ENCODE data around the gene ARL15.

The ARL15 gene

DNA sequence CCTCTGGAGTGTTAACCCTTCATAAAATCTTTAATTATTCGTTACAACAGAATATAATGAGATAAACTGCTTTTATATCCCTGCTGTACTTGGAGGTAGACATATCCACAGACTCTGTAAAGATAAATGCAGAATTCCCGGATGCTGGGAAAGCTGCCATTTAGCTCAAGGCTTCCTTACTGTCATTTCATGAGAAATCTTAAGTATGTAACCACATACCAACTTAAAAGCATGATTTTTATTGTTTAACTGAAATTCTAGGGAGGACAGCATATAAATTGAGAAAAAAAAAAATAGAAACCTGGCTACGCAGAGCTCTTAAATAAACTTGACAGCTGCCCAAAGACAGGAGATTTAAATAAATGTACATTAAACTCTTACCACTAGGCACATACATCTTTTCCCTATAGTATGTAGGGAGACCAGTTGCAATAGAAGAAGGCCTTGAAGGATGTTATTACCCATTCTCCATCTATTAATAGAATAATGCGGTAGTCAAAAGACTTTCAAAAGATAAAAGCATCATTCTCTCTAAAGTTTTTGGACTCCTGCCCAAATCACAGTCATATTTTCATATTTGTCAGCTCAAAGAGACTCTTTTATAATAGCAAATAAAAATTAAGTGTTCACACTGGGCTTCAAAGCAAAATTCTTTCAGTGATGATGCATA is 376.1 kb downstream of the ARL15 start:
- Histone ChIP-seq H3K4me3 (no peak overlapping the region), H3K9ac (no peak overlapping the region), H3K4me1 (peaks cover 32% of the 10 kb centered on the region), H3K9me3 (peaks cover 2% of the 10 kb centered on the region; the same call in 1 of the 2 replicates), H3K4me2 (no peak overlapping the region), H4K20me1 (no peaks in the 10 kb centered on the region), H3K27me3 (no peaks in the 10 kb centered on the region), H3K27ac (no peak overlapping the region), H3K36me3 (peaks cover 10% of the 10 kb centered on the region)
- TF ChIP-seq Cebpa-rat (IDR thresholded peaks at IDR 0.05) = no peak

DNA sequence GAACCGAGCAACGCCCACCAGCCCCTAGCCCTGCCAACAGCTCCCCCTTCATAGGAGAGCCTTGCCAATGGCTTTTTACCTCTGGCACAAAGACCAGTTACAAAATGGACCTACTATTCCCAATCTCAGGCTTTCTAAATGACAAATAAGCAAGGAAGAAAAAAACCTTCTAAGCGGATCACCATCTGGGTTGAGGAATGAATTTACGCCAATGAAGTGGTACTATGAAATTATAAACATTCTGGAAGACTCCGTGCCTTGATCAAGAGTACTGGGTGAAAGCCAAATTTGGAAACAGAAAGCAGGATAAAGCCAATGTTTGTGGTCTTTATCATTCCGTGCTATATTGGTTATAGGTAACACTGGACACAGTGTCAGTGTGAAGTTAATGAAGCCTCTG is 378.0 kb downstream of the ARL15 start:
- H3K4me3 ChIP-seq = no peak overlapping the region

DNA sequence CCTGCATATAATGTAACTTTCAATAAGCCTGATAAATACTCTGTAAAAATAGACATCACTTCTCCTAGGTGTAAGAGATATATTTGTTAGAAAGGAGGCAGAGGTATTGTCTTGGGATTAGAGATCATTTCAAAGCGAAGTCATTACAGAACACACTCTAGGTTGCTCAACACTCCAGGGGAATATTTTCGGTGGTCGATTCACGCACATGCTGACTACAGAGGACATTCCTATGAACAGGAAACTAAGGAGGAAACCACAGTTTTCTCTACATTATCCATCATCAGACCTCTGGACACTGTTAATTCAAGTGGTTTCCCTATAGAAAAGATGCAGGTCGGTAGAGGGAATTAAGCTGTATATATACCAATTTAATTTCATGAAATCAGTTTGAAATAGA is 379.9 kb downstream of the ARL15 start:
- Histone ChIP-seq H3K27ac (no peak overlapping the region), H3K4me3 (no peak overlapping the region), H3K9me3 (no peaks in the 10 kb centered on the region), H3K36me3 (no peaks in the 10 kb centered on the region), H3K9ac (no peak overlapping the region), H4K20me1 (no peaks in the 10 kb centered on the region), H3K4me1 (peaks cover 71% of the 10 kb centered on the region), H3K27me3 (no peaks in the 10 kb centered on the region), H3K4me2 (peak overlapping the region; percentile 60)
- no peak for TF ChIP-seq Cebpa-rat (IDR thresholded peaks at IDR 0.05)

More for the DNA sequence above, 378.0 kb downstream of the ARL15 start:
- Histone ChIP-seq H3K27me3 (no peaks in the 10 kb centered on the region), H3K4me1 (peaks cover 52% of the 10 kb centered on the region), H3K27ac (no peak overlapping the region), H4K20me1 (no peaks in the 10 kb centered on the region), H3K4me2 (no peak overlapping the region), H3K9ac (no peak overlapping the region), H3K9me3 (no peaks in the 10 kb centered on the region), H3K36me3 (no peaks in the 10 kb centered on the region)
- no peak for TF ChIP-seq Cebpa-rat (IDR thresholded peaks at IDR 0.05)

DNA sequence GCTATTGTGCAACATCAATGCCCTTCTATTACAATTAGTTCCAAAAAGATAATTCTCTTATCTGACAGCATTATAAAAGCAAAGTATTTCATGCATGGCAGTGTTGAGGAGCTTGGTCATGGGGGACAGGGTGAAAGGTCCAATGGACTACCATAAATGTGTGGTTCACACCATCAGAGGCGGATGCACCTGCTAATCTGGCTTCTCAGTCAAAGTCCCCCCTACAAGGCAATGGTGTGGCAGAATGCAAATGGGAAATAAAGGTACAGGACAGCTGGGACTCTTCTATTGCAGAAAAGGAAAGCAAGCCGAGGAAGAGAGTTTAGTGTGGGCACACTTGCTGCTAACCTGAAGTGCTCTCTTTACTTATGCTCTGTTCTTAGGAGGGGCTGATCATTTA is 380.8 kb downstream of the ARL15 start:
- Histone ChIP-seq H3K36me3 (no peaks in the 10 kb centered on the region), H3K4me3 (no peak overlapping the region), H4K20me1 (no peaks in the 10 kb centered on the region), H3K4me1 (peaks cover 79% of the 10 kb centered on the region), H3K9ac (no peak overlapping the region), H3K4me2 (peak overlapping the region; percentile 60), H3K27ac (no peak overlapping the region), H3K9me3 (no peaks in the 10 kb centered on the region), H3K27me3 (no peaks in the 10 kb centered on the region)
- TF ChIP-seq Cebpa-rat (IDR thresholded peaks at IDR 0.05) = peak; percentile 31; the same call in 1 of the 2 replicates

DNA sequence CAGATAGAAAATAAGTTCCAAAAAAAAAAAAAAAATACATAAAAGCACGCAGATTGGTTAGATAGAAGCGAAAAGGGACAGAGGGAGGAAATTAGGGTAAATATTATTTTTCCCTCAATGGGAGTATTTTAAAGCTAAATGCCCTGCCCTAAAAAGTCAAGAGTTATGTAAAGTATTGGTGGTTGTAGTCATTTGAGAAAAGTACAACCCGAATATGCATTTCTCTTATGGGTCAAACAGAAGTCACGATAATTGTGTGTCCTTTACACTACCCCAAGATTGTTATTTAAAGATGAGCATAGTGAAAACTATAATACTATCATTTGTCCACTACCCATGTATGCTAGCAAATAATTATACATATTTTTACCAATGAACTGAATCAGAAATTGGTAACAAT is 381.2 kb downstream of the ARL15 start:
- no peaks in the 10 kb centered on the region for H3K9me3 ChIP-seq
- TF ChIP-seq Cebpa-rat (IDR thresholded peaks at IDR 0.05) = no peak
- no peaks in the 10 kb centered on the region for H3K36me3 ChIP-seq
- H4K20me1 ChIP-seq = no peaks in the 10 kb centered on the region
- H3K4me1 ChIP-seq = peaks cover 84% of the 10 kb centered on the region
- 0 out of 2 replicates have a peak overlapping the region, but pooled peaks have one; percentile 14 for H3K27ac ChIP-seq
- peak overlapping the region; percentile 60 for H3K4me2 ChIP-seq
- H3K27me3 ChIP-seq = no peaks in the 10 kb centered on the region
- H3K9ac ChIP-seq = no peak overlapping the region
- H3K4me3 ChIP-seq = no peak overlapping the region

DNA sequence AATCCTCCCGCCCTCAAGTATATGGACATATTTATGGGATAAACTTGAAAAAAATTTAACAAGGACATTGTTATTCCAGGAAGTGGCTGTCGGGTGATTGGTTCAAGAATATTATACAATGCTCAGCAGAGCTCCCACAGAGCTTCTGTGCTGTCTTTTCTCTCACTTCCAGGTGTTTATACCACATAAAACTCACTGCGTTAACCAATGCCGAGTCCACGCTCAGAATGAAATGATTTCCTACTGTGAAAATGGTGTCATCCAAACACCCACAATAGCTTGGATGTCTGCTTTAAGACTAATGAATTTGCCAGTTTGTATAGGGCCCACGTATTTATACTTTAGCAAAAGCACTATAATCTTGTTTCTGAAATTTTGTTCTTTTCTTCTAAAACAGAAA is 381.7 kb downstream of the ARL15 start:
- H3K27ac ChIP-seq = 0 out of 2 replicates have a peak overlapping the region, but pooled peaks have one; percentile 14
- H3K9me3 ChIP-seq = no peaks in the 10 kb centered on the region
- H3K27me3 ChIP-seq = no peaks in the 10 kb centered on the region
- no peak overlapping the region for H3K4me3 ChIP-seq
- no peaks in the 10 kb centered on the region for H4K20me1 ChIP-seq
- H3K4me2 ChIP-seq = peak overlapping the region; percentile 28; the same call in 1 of the 2 replicates
- H3K36me3 ChIP-seq = no peaks in the 10 kb centered on the region
- H3K4me1 ChIP-seq = peaks cover 89% of the 10 kb centered on the region
- TF ChIP-seq Cebpa-rat (IDR thresholded peaks at IDR 0.05) = no peak
- H3K9ac ChIP-seq = no peak overlapping the region

DNA sequence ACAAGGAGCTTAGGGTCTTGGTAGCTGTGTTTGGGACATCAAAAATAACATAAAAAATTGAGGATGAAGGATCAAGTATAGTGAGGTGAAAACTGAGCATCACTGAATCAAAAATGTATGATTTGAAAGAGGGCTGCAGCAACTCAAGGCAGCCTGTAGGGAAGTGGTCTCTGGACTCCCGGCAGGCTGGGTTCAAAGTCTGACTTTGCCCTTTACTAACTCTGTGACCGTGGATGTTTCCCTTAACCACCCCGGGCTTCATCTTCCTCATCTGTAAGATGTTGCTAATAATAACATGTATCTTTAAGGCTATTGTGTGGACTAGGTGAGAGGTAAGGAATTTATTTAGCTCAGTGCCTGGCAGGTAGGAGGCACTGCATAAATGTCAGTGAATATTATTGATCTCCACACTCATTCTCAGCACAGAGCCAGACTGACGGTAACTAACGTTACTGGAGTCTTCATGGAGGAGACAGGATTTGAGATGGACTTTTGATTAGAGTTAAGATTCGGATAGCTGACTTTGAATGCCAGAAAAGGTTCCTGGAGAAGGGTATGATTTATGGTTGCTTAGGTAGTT is 382.6 kb downstream of the ARL15 start:
- H3K9ac ChIP-seq = no peak overlapping the region
- 0 out of 2 replicates have a peak overlapping the region, but pooled peaks have one; percentile 3 for H3K27ac ChIP-seq
- peaks cover 98% of the 10 kb centered on the region for H3K4me1 ChIP-seq
- TF ChIP-seq Cebpa-rat (IDR thresholded peaks at IDR 0.05) = no peak
- H3K4me3 ChIP-seq = no peak overlapping the region
- H3K27me3 ChIP-seq = no peaks in the 10 kb centered on the region
- H3K9me3 ChIP-seq = no peaks in the 10 kb centered on the region
- H4K20me1 ChIP-seq = no peaks in the 10 kb centered on the region
- H3K4me2 ChIP-seq = peak overlapping the region; percentile 73
- H3K36me3 ChIP-seq = no peaks in the 10 kb centered on the region

DNA sequence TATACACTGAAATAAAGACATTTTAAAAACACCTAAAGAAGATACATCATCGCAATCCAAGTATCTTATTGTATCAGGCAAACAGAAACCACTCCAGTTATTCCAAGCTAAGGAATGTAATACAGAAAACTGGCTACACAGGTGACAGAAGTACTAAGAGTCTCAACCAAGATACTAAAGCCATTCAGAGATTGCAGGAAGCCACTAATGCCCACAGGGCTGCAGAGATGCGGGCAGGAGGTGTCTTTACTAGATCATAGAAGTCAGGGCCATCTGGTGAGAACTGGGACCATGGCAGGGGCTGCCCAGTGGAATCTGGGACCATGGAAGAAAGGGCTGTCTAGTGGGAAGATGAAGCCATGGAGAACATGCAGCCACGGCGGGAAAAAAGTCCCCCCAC is 384.3 kb downstream of the ARL15 start:
- Histone ChIP-seq H3K27ac (peak overlapping the region; percentile 31; the same call in 1 of the 2 replicates), H3K4me1 (peaks cover 93% of the 10 kb centered on the region), H3K4me3 (no peak overlapping the region), H3K4me2 (peak overlapping the region; percentile 73), H4K20me1 (no peaks in the 10 kb centered on the region), H3K36me3 (no peaks in the 10 kb centered on the region), H3K9me3 (no peaks in the 10 kb centered on the region), H3K27me3 (no peaks in the 10 kb centered on the region), H3K9ac (no peak overlapping the region)
- TF ChIP-seq Cebpa-rat (IDR thresholded peaks at IDR 0.05) = no peak

DNA sequence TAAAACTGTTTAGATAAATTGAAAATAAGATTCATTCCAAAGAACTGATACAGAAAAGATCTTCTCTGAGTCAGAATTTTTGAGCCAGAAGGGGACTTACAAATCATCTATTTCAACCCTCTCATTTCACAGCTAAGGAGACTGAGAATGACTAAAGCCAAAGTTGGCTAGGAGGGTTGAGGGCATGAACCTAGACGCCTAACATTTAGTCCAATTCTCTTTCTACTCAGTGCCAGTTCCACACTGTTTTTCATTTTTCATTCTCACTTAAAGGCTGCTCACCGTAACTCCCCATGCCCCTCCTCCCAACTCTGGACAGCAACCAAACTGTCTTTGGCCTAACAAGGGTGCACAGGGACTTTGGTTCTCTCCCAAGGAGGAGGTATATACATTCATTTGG is 386.0 kb downstream of the ARL15 start:
- Histone ChIP-seq H4K20me1 (no peaks in the 10 kb centered on the region), H3K4me3 (no peak overlapping the region), H3K27me3 (no peaks in the 10 kb centered on the region), H3K9ac (no peak overlapping the region), H3K36me3 (no peaks in the 10 kb centered on the region), H3K4me1 (peaks cover 77% of the 10 kb centered on the region), H3K27ac (peak overlapping the region; percentile 15; the same call in 1 of the 2 replicates), H3K4me2 (peak overlapping the region; percentile 10; the same call in 1 of the 2 replicates), H3K9me3 (no peaks in the 10 kb centered on the region)
- TF ChIP-seq Cebpa-rat (IDR thresholded peaks at IDR 0.05) = no peak

DNA sequence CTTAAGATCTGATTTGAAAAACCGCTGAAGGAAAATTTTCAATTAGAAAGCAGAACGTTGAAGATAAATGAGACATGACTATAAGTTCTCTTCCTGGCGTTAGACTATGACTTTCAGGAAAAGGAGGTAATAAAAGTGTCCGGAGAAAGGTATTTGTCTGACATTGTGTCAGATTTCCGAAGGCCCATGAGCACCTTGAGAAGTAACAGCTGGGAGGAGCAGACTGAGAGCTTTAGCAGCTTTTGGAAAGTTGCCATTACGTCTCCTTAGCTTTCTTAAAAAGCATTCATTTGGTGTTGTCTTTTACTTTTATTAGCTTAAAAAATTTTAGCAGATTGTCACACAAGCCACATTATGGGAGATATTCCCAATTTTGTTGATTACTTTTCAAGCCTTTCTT is 386.4 kb downstream of the ARL15 start:
- Histone ChIP-seq H3K27me3 (no peaks in the 10 kb centered on the region), H3K9ac (no peak overlapping the region), H3K36me3 (no peaks in the 10 kb centered on the region), H3K4me2 (peak overlapping the region; percentile 10; the same call in 1 of the 2 replicates), H3K27ac (peak overlapping the region; percentile 15; the same call in 1 of the 2 replicates), H3K9me3 (no peaks in the 10 kb centered on the region), H3K4me3 (no peak overlapping the region), H3K4me1 (peaks cover 72% of the 10 kb centered on the region), H4K20me1 (no peaks in the 10 kb centered on the region)
- no peak for TF ChIP-seq Cebpa-rat (IDR thresholded peaks at IDR 0.05)

All from BLaER1 (cell line).